ENCODE results near the gene EPB41L4A. TPM values are rescaled to one million over a fixed set of nuclear protein-coding genes. Genes with fewer than 3 reads are reported as not detected.
A peak's percentile ranks its signal among the peaks of the same experiment; 100 is the strongest.

EPB41L4A gene
- total RNA-seq, 1 experiment from 2014 or later: 1.7 TPM

DNA sequence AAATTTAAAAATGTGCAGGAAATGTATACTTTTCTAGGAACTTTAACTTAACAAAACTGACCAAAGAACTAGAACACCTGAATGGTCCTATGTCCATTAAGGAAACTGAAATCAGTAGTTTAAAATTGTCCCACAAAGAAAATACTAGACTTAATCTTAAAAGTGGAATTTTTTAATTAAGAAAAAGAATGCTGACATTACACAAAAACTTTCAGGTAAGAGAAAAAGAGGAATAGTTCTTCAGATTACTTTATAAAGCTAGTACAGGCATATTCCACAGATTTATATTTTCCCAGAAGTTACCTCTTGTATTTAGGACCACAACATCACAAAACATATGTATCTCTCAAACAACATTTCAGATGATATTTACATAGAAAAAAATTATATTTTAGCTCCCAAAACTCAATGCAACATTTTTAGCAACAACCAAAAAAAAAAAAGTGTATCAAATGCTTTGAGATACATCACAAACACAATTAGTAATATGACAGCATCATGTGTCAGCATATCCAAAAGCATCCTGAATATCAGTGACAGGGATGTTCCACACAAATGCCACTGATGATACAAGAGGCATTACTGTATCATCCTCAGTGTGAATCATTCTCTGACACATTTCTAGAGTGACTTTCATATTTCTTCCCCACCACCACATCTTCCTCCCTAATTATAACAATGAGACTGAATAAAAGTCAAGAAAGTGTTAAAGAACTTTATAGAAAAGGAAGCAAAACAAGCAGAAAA is 264.0 kb downstream of the EPB41L4A start:
- Histone ChIP-seq H3K27ac (no peak overlapping the region), H3K4me3 (no peak overlapping the region), H3K4me1 (peaks cover 7% of the 10 kb centered on the region), H3K36me3 (no peaks in the 10 kb centered on the region), H3K9me3 (replicated peaks) (no peaks in the 10 kb centered on the region), H3K27me3 (no peaks in the 10 kb centered on the region)
- DNase-seq: no peak

GRCh38 chr5:112149727-112150126 is 269.4 kb downstream of the EPB41L4A start:
- Histone ChIP-seq H3K36me3 (no peaks in the 10 kb centered on the region), H3K4me3 (no peak overlapping the region), H3K27ac (no peak overlapping the region), H3K9me3 (replicated peaks) (no peaks in the 10 kb centered on the region), H3K4me1 (peaks cover 12% of the 10 kb centered on the region), H3K27me3 (no peaks in the 10 kb centered on the region)
- DNase-seq: no peak

GRCh38 chr5:112146323-112147226 is 272.5 kb downstream of the EPB41L4A start:
- Histone ChIP-seq H3K36me3 (no peaks in the 10 kb centered on the region), H3K27ac (no peak overlapping the region), H3K9me3 (replicated peaks) (no peaks in the 10 kb centered on the region), H3K4me1 (peaks cover 12% of the 10 kb centered on the region), H3K4me3 (no peak overlapping the region), H3K27me3 (no peaks in the 10 kb centered on the region)
- DNase-seq: peak; percentile 46 to 83

DNA sequence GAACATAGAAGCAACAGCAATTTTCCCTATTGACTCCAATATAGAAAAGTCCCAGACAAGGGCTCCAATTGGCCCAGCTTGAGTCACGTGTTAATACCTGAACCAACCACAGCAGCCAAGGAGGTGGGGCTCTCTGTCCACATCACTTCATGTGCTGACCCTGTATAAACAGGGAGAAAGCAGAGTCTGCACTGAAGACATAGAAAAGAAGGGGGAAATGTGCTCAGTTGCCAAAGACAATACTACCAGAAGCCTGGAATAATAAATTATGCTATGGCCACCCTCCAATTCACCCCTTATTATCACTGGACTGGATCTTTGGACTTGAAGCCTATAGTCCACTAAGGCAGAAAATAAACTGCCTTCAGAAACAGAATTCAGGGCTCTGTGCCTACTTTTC is 275.4 kb downstream of the EPB41L4A start:
- Histone ChIP-seq H3K36me3 (no peaks in the 10 kb centered on the region), H3K4me3 (no peak overlapping the region), H3K9me3 (replicated peaks) (no peaks in the 10 kb centered on the region), H3K27me3 (no peaks in the 10 kb centered on the region), H3K27ac (no peak overlapping the region), H3K4me1 (peaks cover 3% of the 10 kb centered on the region)
- no peak for DNase-seq

DNA sequence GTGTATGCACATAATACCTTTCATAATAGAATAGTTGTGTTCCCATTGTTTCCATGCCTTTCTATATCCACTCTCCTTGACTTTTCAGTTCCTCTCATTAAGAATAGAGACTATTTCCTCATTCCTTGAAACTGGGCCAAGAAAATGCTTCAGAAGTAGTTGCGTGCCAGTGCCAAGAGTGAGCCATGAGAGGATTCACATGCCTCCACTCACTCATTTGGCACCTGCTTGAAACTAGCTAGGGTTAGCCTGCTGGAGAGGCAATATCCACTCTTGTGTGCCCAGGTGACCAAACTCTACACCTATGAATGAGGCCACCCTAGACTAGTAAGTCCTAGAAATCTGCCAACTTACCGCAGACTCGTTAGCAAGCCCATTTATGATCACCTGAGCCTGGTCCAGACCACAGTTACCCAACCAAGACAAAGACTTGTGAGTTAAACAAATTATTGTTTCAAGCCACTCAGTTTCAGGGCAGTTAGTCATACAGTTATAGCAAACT is 276.3 kb downstream of the EPB41L4A start:
- Histone ChIP-seq H3K36me3 (no peaks in the 10 kb centered on the region), H3K27me3 (no peaks in the 10 kb centered on the region), H3K9me3 (replicated peaks) (no peaks in the 10 kb centered on the region), H3K4me3 (no peak overlapping the region), H3K27ac (no peak overlapping the region), H3K4me1 (peaks cover 3% of the 10 kb centered on the region; the same call in 1 of the 2 replicates)
- no peak for DNase-seq

DNA sequence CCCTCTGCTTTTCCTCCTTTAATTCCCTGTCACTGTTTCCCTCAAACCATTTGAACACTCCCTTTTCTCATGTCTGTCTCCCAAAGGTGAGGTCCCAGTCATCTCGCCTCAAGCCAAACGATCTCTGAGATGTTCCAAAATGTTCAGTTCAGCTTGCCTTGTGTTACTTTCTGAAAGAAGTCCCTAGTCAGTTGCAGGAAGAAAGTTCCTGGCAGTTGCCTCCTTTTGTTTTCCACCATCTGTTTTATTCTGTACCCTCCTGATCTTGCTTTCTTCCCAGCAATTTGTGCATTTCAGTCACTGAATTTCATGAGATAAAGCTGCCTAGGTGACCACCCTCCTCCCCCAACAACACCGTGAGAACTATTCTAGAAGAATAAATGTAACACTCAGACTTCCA is 277.5 kb downstream of the EPB41L4A start:
- H3K27me3 ChIP-seq: no peaks in the 10 kb centered on the region
- H3K4me3 ChIP-seq: no peak overlapping the region
- no peak overlapping the region for H3K27ac ChIP-seq
- no peaks in the 10 kb centered on the region for H3K9me3 ChIP-seq (replicated peaks)
- peaks cover 1% of the 10 kb centered on the region; the same call in 1 of the 2 replicates for H3K4me1 ChIP-seq
- DNase-seq: no peak
- no peaks in the 10 kb centered on the region for H3K36me3 ChIP-seq

GRCh38 chr5:112138526-112138925 is 280.6 kb downstream of the EPB41L4A start:
- H3K9me3 ChIP-seq (replicated peaks): no peaks in the 10 kb centered on the region
- no peaks in the 10 kb centered on the region for H3K36me3 ChIP-seq
- H3K4me1 ChIP-seq: no peaks in the 10 kb centered on the region
- H3K4me3 ChIP-seq: no peak overlapping the region
- DNase-seq: no peak
- no peaks in the 10 kb centered on the region for H3K27me3 ChIP-seq
- H3K27ac ChIP-seq: no peak overlapping the region

- Histone ChIP-seq H3K4me3 (no peak overlapping the region), H3K27me3 (no peaks in the 10 kb centered on the region), H3K27ac (no peak overlapping the region), H3K9me3 (replicated peaks) (no peaks in the 10 kb centered on the region), H3K4me1 (no peaks in the 10 kb centered on the region), H3K36me3 (no peaks in the 10 kb centered on the region)
- DNase-seq: no peak
These were observed 282.3 kb downstream of the EPB41L4A start for GRCh38 chr5:112136773-112137172.

DNA sequence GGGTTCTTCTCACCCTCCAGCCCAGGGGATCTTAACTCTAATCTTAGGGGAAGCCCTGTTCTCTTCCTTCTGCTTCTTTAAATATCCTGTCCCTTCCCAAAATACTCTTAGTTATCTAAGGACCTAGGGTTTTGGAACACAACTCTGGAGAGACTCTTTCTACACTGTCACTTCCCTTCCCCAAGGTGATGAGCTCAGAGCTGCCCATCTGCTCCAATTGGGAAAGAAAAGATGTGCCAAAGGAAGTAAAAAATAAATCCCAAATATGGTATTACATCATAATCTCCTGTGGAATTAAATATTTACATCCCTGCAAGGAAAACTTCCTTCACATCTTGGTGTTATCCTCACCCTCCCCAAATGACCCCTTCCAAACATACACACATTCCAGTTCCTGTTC is 291.2 kb downstream of the EPB41L4A start:
- Histone ChIP-seq H3K4me3 (no peak overlapping the region), H3K9me3 (replicated peaks) (no peaks in the 10 kb centered on the region), H3K27me3 (no peaks in the 10 kb centered on the region), H3K36me3 (no peaks in the 10 kb centered on the region), H3K27ac (no peak overlapping the region), H3K4me1 (no peaks in the 10 kb centered on the region)
- DNase-seq: no peak

GRCh38 chr5:112126982-112127381 is 292.1 kb downstream of the EPB41L4A start:
- Histone ChIP-seq H3K27me3 (no peaks in the 10 kb centered on the region), H3K4me3 (no peak overlapping the region)

GRCh38 chr5:112125903-112126302 is 293.2 kb downstream of the EPB41L4A start:
- no peak for DNase-seq
- no peak overlapping the region for H3K4me3 ChIP-seq
- no peaks in the 10 kb centered on the region for H3K9me3 ChIP-seq (replicated peaks)
- no peaks in the 10 kb centered on the region for H3K4me1 ChIP-seq
- H3K27me3 ChIP-seq: no peaks in the 10 kb centered on the region
- H3K27ac ChIP-seq: no peak overlapping the region
- no peaks in the 10 kb centered on the region for H3K36me3 ChIP-seq

More at GRCh38 chr5:112126982-112127381, 292.1 kb downstream of the EPB41L4A start:
- Histone ChIP-seq H3K4me1 (no peaks in the 10 kb centered on the region), H3K9me3 (replicated peaks) (no peaks in the 10 kb centered on the region), H3K27ac (no peak overlapping the region), H3K36me3 (no peaks in the 10 kb centered on the region)
- DNase-seq: no peak

GRCh38 chr5:112124788-112125187 is 294.3 kb downstream of the EPB41L4A start:
- Histone ChIP-seq H3K4me1 (no peaks in the 10 kb centered on the region), H3K36me3 (no peaks in the 10 kb centered on the region), H3K9me3 (replicated peaks) (no peaks in the 10 kb centered on the region), H3K27ac (no peak overlapping the region), H3K4me3 (no peak overlapping the region), H3K27me3 (no peaks in the 10 kb centered on the region)
- no peak for DNase-seq

GRCh38 chr5:112123086-112123485 is 296.0 kb downstream of the EPB41L4A start:
- no peak overlapping the region for H3K4me3 ChIP-seq
- H3K27me3 ChIP-seq: no peaks in the 10 kb centered on the region
- H3K27ac ChIP-seq: no peak overlapping the region

DNA sequence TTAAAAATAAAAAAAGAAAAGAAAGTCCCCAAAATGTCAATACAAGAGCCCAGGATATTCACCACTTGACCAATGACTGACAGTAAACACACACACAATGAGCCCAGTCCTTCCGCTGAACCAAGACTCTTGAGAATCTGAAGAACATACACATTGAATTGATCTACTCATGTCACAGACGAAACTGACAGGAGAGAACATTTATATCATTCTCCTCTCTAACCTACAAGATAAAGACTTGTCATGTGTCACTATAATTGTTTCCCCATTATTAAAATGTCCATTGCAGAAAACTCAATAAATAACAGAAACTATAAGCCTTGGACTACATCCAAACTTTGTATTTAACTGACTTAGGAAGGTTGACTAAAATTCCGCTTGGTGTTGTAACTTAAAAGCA is 296.7 kb downstream of the EPB41L4A start:
- H3K36me3 ChIP-seq: no peaks in the 10 kb centered on the region
- no peak overlapping the region for H3K27ac ChIP-seq

More at GRCh38 chr5:112123086-112123485, 296.0 kb downstream of the EPB41L4A start:
- Histone ChIP-seq H3K9me3 (replicated peaks) (no peaks in the 10 kb centered on the region), H3K36me3 (no peaks in the 10 kb centered on the region), H3K4me1 (no peaks in the 10 kb centered on the region)
- DNase-seq: peak in 1 of 2 experiments; percentile 12

DNA sequence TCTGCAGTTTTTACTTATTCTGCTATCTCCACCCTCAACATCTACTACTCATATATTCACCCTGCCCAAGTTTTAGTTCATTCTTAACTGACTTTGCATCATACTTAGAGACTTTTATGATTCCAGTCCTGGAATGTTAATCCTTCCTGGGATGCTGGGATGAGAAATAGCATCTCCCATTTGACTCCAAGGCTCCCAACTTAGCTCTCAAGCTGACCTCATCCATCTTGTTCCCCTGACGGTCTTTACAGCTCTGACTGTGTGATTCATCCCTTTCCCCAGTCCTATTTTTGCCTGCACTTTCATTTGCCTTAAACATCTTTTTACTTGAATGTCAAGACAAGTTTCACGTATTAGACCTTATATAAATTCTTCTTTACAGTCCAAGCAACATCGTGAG is 297.8 kb downstream of the EPB41L4A start:
- H3K36me3 ChIP-seq: no peaks in the 10 kb centered on the region

More for the DNA sequence above, 296.7 kb downstream of the EPB41L4A start:
- H3K4me3 ChIP-seq: no peak overlapping the region
- no peak for DNase-seq
- no peaks in the 10 kb centered on the region for H3K27me3 ChIP-seq
- H3K4me1 ChIP-seq: no peaks in the 10 kb centered on the region
- H3K9me3 ChIP-seq (replicated peaks): no peaks in the 10 kb centered on the region

More for the DNA sequence above, 297.8 kb downstream of the EPB41L4A start:
- Histone ChIP-seq H3K4me1 (no peaks in the 10 kb centered on the region), H3K27me3 (no peaks in the 10 kb centered on the region), H3K9me3 (replicated peaks) (no peaks in the 10 kb centered on the region), H3K27ac (no peak overlapping the region), H3K4me3 (no peak overlapping the region)
- DNase-seq: no peak

All from SJCRH30 (cell line).